GM21423 (cell line): ENCODE measurements around the gene CLBA1.
A peak's percentile ranks its signal among the peaks of the same experiment; 100 is the strongest.

Experiments
- ATAC-seq: cut with Tn5 transposase; IDR thresholded peaks from one replicate; pipeline ENCODE4 v1.9.1; 2021; ENCODE audit warnings: mild to moderate bottlenecking, moderate library complexity; ENCODE audit not compliant: unreplicated experiment

Gene CLBA1

DNA sequence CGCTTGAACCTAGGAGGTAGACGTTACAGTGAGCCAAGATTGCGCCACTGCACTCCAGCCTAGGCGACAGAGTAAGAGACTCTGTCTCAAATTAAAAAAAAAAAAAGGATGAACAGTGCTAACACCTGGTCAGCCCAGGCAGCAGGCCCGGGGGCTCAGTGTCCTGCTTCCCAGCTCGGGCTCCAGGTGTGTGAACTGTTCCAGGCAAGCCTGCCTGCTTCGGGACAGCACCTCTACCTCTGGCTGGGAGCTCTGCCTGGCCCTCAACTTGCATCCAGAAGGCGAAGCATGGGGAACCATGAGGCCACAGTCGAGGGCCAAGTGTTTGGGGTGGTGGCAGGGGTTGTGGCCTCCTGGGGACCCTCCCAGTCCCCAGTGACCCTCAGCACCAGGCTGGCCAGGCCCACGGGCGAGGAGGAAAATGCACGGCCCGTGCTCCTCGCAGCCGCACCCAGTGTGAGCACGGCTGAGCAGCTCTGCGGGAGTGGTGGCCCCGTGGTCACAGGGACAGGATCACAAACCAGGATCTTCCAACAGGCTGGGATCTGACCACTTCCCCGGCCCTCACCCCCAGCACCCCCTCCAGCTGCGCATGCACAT lies 19.8 kb downstream of the CLBA1 start:
- ATAC-seq: no peak

DNA sequence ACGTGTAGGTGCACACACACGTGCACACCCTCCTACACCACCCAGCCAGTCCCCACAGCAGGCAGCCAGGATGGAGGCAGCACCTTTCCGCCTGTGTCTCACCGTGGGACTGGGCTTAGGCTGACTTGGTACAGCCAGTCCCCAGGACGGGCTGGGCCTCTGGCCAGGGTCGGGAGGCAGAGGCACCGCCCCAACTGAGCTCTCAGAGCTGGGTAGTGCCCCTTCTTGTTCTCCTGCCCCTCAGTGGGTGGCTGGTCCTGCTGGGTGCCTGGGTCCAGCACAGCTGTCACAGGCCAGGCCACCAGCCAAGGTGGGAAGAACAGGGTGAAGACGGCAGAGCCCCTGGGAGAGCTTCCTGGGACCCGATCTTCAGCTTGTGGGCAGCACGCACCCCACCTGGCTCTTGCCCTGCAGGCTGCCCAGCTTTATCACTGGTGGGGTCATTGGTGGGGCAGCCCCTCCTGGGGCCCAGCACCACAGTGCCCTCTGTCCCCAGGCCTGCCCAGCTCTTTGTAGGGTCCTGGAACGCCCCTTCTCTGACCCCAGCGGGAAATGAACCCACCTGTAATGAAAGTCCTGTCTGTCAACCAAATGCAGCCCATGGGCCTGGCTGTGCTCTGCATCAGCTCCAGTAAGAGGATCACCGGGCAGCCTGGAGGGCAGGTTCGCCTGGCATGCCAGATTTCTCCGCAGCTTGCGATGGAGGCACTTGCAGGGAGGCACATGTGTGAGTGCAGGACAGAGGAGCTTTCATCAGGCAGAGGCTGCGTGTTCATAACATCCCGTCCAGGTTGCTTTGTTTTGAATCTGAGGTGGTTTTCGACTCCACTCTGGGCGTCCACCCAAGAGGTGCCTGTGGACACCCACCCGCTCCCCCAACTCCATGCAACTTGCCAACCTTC lies 20.6 kb downstream of the CLBA1 start:
- no peak for ATAC-seq

GRCh38 chr14:105006831-105007592 lies 21.4 kb downstream of the CLBA1 start:
- ATAC-seq: no peak

GRCh38 chr14:105007593-105008264 lies 22.1 kb downstream of the CLBA1 start:
- ATAC-seq: no peak

DNA sequence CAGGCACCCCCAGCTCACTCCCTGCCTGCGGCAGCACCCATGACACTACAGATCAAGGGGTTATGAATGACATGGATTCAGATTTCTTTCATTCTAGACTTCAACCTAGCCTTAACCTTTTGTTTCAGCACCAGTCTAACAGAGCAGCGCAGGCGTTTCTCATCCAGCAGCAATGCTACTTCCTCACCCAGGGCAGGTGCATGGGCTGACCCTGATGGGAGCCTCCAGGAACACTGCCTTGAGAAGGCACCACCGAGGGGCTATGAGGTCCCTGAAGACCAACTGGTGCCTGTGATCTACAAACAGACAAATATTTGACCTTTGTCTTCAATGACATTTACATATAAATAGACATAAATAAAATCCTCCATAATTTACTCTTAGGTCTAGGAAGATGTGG lies 24.5 kb downstream of the CLBA1 start:
- no peak for ATAC-seq

DNA sequence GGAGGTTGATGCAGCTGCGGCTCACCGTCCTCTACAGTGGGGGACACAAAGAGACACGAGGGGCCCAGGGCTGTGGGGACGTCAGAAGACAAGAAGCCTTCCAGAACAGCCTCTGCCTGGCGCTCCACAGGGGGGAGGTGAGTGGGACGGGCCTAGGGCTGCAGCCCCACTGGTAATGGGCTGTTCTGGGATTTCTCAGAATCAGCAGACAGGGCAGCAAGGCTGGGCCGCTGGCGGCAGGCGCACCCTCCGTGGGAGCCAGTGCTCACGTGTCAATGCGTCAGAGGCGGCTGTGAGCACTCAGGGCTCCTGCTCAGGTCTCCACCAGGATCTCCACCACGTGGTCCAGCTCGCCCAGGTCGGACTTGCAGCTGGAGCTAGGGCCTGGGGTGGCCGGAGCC lies 25.3 kb downstream of the CLBA1 start:
- no peak for ATAC-seq

DNA sequence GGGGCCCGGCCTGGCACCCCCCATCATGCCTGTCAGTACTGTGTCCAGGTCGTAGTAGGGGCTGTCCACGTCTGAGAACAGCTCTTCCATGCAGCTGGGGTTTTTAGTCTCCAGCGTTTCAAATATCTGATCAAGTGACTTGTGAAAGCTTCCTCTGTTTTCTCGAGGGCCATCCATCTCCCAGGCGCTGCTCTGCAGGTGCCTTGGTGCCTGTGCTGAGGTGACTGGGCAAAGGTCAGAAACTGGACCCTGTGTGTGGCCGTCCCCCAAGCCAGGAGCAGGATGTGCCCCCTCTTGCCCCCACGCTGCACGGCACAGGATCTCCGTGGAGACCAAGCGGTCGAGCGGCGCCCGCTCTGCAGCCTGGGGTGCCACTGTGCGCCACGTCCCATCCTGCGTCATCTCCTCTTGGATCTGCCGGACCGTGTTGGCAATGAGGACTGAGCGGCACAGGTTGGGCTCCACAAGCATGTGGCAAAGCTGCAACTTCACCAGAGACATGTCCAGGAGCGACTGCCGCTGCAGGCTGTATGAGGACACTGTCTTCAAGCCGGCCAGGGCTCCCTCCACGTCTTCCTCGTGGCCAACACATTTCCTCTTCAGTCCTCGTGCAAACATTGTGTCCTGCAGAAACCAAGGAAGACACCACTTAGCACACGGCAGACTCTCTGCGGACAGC lies 25.9 kb downstream of the CLBA1 start:
- no peak for ATAC-seq

GRCh38 chr14:105012171-105012985 lies 26.8 kb downstream of the CLBA1 start:
- no peak for ATAC-seq

- ATAC-seq: no peak
Observed at GRCh38 chr14:105013150-105013785, 27.7 kb downstream of the CLBA1 start.

- ATAC-seq: no peak
Observed at GRCh38 chr14:105014032-105014431, 28.4 kb downstream of the CLBA1 start.

DNA sequence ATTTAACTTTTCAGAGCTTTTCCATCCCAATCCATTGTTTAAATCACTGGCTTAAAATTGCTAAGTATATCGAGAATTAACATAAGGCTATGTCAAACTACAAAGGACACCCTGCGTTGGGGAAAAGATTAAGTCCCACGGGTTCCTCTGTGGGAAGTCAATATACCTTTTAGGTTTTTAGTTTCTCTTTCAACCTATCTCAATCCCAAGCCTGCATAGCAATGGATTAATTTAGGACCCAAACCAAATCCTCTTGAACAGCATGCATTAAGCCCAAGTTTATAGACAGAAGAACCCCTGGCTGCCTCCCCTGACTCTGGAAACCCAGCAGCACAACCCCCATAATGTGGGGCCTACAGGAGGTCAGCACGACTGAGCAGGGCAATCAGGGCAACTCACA lies 29.0 kb downstream of the CLBA1 start:
- ATAC-seq: no peak

GRCh38 chr14:105015242-105015641 lies 29.7 kb downstream of the CLBA1 start:
- ATAC-seq: no peak

- ATAC-seq: no peak
Observed at GRCh38 chr14:105015905-105016304, 30.3 kb downstream of the CLBA1 start.

GRCh38 chr14:105018414-105018813 lies 32.8 kb downstream of the CLBA1 start:
- ATAC-seq: no peak

- peak; percentile 26 for ATAC-seq
Observed at GRCh38 chr14:105019861-105020814, 34.5 kb downstream of the CLBA1 start.

DNA sequence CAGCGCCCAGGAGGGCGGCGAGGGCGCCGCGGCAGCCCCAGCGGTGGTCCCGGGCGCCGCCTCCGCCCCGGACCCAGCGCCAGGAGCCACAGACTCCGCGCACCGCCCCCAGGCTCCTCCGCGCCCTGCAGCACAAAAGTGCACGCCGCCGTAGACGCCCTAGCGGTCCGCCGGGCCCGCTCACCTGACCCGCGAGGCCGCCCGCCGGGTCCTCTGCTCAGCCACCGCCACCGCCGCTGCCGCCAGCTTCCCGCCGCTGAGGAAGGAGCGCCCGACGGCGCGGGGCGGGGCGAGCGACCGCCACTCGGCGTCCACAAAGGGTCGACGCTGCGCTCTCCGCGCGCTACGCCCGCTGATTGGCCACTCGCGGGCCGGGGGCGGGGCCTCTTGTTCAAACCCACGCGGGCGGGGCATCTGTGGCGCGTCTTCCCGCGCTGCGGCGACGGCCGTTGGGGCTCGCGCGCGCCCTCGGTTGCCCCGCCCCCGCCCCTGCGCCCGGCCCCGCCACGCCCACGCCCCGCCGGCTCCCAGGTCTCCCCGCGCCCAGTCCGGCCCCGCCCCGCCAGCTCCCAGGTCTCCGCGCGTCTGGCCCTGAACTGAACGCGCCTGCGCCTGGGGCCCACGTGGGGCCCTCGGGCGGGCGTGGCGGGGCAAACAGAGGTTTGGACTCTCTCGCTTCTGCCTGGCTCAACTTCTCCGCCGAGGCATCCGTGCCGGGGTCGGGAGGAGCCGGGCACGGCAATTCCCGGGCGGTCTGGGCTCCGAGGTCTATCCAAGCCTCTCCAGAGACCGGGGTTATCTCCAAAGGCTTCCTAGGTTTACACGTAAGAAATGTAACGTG lies 35.4 kb downstream of the CLBA1 start, which contains the start of gene CDCA4:
Gene CDCA4 (minus strand): TSS at position 269 of the 841 bp plus-strand sequence. CDS start 9,154 bp downstream, outside the sequence.
- ATAC-seq: peak; percentile 74

- ATAC-seq: no peak
Observed at GRCh38 chr14:105021656-105022275, 36.2 kb downstream of the CLBA1 start.
